Measurements from ENCODE around the gene KIAA1755.

The KIAA1755 gene

DNA sequence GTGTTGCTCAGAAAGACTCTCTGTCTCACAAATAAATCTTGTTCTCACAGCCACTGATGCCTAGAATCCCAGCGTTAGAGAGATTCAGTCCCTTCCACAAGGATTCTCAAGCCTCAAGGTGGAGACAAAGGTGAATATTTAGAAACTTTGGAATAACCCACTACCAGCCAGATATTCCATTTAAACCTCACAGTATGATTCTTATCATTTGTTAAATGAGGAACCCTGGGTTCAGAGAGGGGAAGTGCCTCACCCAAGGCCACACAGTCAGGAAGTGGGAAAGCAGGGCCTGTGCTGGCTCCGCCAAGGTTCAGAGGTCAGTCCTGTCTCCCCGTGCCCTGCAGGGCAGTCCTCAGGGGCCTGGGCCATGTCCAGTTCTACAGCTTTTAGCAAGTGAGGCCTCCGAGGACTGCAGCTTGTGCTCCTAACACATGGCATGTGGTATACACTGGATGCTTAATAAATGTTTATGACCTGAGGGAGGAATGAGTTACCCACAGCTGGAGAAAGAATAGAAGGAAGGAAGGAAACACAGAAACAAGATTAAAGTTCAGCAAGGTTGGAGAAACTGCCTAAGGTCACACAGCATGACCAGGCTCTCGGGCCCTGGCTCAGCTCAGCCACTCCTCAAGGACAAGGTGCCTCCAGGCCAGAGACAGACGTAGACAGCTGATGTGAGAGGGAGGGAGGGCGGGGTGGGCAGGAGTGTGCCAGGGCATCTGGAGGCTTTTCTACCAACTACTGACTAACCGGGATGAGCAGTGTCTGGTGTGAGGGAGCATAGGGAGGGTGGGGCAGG lies 91.5 kb downstream of the KIAA1755 start:
- TF ChIP-seq GATA1 (IDR thresholded peaks at IDR 0.05; ENCODE audit: low read depth, low read length): no peak
- no peak for TF ChIP-seq POLR2A (IDR thresholded peaks at IDR 0.05; ENCODE audit: low read length)

DNA sequence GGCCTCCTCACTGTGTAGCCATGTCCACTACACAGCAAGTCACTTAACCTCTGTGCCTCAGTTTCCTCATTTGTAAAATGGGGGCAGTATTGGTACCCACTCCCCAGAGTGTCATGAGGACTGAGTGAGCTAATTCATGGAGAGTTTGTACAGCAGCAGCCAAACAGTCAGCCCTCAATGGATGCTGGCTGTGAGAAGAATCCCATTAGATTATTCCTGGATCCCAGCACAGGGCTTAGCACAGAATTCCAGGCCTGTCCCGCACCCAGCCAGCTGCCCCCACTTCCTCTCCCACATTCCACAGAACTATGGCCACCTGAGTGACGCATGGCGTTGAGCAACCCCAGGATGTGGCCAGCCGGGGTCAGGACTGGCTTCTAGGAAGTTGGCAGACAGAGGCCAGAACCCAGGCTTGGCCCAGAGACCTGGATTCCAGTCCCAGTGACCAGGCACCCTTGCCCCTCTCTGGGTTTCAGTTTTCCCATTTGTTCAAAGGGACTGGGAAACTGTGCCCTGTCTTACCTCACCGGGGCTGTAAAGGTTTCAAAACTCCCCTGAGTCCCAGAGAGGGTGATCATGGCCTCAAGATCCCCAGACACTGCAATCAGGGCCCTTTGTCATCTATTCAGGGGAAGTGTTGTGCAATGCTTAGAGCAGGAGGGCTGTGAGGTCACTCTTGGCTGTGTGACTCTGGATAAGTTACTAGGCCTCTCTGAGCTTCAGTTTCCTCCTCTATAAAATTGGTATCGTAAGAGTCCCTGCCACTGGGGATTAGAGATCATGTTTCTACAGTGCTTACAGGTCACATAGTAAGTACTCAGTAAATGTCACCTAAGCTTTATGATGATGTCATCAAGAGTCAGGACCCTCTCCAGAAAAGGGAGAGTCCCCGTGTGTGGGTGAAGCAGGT lies 92.4 kb downstream of the KIAA1755 start:
- no peak for TF ChIP-seq GATA1 (IDR thresholded peaks at IDR 0.05; ENCODE audit: low read depth, low read length)
- no peak for TF ChIP-seq POLR2A (IDR thresholded peaks at IDR 0.05; ENCODE audit: low read length)
- DNase-seq: peak in 1 of 2 experiments; percentile 9

More for the DNA sequence above, 91.5 kb downstream of the KIAA1755 start:
- no peak for DNase-seq

DNA sequence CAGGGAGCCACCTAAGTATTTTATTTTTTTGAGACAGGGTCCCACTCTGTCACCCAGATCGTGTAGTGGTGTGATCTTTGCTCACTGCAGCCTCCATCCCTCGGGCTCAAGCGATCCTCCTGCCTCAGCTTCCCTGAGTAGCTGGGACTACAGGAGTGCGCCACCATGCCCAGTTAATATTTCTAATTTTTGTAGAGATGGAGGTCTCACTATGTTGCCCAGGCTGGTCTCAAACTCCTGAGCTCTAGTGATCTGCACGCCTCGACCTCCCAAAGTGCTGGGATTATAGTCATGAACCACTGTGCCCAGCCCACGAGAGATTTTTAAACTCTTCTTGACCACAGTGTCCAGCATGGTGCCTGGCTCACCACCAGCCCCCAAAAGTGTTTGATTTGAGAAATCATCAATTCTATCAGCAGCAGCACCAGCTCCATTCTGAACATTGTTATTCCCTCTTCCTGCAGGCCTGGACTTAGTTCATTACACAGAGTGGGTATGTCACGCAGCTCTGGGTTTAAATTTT lies 93.1 kb downstream of the KIAA1755 start:
- no peak for DNase-seq
- TF ChIP-seq GATA1 (IDR thresholded peaks at IDR 0.05; ENCODE audit: low read depth, low read length) (no peak), POLR2A (IDR thresholded peaks at IDR 0.05; ENCODE audit: low read length) (no peak)

DNA sequence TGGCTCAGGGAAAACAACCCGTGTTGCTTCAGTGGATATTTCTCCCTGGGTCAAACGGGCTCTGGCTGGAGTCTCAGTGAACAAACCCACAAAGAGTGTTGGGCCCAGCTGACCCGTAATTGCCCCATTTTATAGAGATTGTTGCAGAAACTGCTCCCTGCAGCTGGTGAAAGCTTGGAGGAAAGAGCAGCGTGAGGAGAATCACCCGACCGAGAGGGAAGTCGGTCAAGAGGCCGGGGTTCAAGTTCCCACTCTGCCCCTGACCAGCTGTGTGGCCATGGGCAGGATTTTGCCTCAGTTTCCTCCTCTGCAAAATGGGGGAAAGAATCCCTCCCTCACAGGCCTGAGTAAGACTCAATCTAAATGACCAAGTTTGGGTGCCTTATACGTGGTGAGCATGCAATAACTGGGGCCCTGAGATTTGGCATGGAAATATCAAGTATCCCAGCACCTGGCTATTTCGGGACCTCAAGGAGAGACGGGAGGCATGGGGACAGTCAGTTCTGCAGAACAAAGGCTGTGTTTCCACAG lies 93.8 kb downstream of the KIAA1755 start:
- no peak for DNase-seq
- TF ChIP-seq POLR2A (IDR thresholded peaks at IDR 0.05; ENCODE audit: low read length): no peak
- no peak for TF ChIP-seq GATA1 (IDR thresholded peaks at IDR 0.05; ENCODE audit: low read depth, low read length)

DNA sequence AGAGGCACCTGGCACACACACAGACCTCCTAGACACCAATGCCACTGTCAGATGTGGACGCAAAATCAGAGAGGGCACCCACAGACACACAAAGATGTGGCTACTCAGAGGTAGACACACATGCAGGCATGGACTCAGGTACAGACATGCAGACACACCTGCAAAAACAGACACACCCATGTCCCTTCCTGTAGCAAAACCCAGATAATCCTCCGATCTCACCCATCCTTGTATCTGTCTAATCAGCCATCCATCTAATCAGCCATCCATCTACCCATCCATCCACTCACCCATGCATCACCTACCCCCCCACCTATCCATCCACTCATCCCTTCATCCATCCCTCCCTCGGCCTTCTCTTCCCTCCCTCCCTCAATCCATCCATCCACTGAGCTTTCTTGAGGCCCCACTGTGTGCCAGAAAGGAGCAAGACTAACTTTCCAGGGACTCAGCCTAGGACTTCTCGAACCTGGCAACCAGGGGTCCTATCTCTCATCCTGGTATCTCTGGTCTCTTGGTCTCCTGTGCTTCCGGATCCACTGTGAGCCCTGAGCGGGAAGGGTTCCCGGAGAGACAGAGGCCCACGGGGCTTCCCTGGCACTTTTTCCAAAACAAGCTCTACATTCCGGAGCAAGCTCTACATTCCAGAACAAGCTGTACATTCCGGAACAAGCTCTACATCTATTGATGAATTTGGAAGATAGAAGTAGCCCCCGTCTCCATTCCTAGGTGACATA lies 94.4 kb downstream of the KIAA1755 start:
- TF ChIP-seq POLR2A (IDR thresholded peaks at IDR 0.05; ENCODE audit: low read length) (no peak), GATA1 (IDR thresholded peaks at IDR 0.05; ENCODE audit: low read depth, low read length) (no peak)
- no peak for DNase-seq

DNA sequence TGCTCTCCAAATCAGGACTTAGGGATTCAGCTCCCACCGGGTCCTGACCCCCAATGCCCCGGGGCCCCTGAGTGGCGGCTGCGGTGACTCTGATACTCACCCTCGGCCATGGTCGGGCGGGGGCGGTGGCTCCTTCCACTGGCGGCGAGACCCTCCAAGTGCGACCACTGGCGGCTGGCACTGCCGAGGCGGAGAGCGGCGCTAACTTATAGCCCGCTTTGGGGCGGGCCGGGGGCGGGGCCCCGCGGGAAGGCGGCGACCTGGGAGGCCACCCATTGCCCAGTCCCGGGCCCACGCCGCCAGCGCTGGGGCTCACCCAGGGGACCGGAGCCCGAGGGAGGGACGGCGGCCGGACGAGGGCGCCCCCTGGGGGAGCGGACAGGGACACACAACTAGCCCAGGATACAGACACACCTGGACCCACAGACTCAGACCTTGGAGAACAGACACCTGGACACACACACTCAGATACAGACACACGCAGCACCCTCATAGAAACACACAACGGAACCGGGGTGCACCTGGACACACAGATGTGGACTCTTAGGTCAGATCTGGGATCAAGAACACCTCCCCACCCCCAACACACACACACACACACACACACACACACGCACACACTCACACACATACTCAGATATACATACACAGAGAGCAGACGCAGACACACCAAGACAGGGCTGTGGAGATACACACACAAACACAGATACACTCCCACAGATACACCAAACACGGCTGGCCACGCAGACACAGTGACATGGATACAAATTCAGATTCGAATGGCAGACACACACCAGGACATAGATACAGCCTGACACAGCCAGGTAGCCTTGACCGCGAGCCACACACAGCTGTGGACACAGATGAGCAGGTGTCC lies 95.2 kb downstream of the KIAA1755 start, which contains the start of gene TGM2:
TSS of gene TGM2 (minus strand) at position 182 of the 877 bp plus-strand sequence. CDS start at position 110, 72 bp downstream.
- peak; percentile 53 for TF ChIP-seq POLR2A (IDR thresholded peaks at IDR 0.05; ENCODE audit: low read length)
- no peak for TF ChIP-seq GATA1 (IDR thresholded peaks at IDR 0.05; ENCODE audit: low read depth, low read length)

DNA sequence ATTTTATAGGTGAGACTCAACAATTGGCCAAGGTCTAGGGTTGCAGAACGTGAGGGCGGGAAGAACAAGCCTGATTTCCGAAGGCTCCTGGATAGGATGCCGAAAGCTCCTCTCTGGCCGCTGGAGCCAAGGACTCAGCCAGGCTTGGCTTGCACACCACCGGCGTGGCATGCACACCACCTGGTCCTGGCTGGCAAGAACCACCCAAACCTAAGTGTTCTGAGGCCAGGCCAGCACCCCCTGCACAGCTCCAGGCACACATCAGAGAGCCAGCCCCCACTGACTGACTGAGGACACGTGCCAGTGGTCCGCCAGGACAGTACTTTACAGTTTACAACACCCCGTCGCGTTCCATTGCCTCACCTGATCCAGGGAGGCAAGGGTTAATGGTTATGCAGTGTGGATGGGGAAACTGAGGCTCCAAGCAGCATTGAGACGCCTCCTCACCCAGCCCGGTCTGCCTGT lies 95.9 kb downstream of the KIAA1755 start:
- no peak for TF ChIP-seq GATA1 (IDR thresholded peaks at IDR 0.05; ENCODE audit: low read depth, low read length)
- no peak for TF ChIP-seq POLR2A (IDR thresholded peaks at IDR 0.05; ENCODE audit: low read length)
- DNase-seq: no peak

More for the DNA sequence above, 95.2 kb downstream of the KIAA1755 start, which contains the start of gene TGM2:
- peak; percentile 91 to 95 for DNase-seq

DNA sequence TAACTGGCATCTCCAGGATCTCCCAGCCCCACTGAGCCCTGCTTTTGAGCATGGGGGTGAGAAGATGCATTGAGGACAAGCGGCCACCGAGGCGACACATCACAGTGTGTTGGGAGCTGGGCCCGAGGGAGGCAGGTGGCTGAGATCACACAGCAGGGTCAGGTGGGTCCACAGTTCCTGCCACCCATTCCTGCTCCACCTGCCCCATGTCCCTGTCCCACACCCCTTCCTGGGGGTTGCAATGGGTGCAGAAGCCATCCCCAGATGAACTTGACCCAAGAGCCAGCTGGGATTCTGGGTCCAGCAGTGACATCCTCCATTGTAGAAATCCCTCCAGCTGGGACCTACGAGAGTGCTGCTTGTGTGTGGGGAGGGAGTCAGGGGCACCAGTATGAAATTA lies 96.5 kb downstream of the KIAA1755 start:
- DNase-seq: peak in 1 of 2 experiments; percentile 38

DNA sequence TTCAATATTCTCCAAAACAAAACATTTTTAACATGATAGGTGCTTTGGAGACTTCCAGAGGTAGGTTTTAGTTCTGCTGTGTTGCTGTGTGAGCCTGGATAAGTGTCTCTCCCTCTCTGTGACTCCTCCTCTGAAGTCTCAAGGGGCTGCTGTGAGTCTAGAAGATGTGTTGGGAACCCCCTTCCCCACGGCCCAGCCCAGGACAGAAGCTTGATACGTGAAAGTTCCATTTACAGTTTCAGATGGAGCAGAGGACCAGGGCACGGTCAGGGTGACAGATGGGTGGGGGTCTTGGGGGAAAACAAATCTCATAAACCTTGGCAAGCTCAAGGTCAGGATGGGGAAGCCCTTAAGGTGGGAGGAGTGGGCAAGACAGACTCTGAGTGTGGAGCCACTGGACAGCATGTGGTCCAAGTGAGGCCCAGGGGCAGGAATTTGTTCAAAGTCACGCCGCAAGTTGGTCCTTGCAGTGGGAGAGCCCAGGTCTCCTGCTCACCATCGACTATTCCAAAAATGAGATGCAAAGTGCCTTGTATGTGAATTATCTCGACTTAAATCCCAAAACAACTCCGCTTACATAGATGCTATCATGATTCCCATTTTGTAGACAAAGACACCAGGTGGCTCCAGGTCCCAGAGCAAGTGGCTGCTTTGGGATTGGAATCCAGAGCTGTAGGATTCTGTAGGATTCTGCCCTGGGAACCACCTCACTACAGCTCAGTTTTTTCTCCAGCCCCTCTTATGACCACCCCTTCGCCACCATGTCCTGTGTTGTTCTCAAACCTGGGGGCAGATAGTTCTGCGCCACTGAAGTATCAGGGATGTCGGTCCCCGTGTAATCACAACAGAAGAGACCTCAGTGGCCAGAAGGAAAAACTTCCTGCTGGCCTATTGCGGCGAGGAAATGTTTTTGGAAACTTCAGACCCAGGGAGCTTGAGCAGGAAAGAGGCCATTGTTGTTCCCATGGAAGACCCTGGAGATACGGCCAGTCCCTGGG lies 97.4 kb downstream of the KIAA1755 start:
- TF ChIP-seq GATA1 (IDR thresholded peaks at IDR 0.05; ENCODE audit: low read depth, low read length): no peak
- TF ChIP-seq POLR2A (IDR thresholded peaks at IDR 0.05; ENCODE audit: low read length): no peak
- DNase-seq: peak in 1 of 2 experiments; percentile 31

More for the DNA sequence above, 96.5 kb downstream of the KIAA1755 start:
- TF ChIP-seq POLR2A (IDR thresholded peaks at IDR 0.05; ENCODE audit: low read length): no peak
- TF ChIP-seq GATA1 (IDR thresholded peaks at IDR 0.05; ENCODE audit: low read depth, low read length): no peak

DNA sequence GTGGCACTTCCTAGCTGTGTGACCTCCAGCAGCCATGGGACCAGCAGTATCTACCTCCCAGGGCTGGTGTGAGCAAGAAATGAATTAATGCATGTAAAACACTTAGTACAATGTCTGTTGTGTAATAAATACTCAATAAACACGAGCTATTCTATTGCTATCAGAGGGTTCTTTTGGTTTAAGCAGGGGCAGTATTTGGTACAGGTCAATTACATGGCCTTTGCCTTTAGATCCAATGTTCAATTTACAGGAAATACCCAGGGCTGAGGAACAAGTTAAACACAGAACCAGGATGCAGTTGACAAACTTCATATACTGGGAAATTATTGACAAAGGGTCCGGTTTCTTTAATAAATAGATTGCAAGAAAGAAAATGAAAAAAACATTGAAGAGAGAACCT lies 98.4 kb downstream of the KIAA1755 start:
- DNase-seq: peak in 1 of 2 experiments; percentile 28
- no peak for TF ChIP-seq GATA1 (IDR thresholded peaks at IDR 0.05; ENCODE audit: low read depth, low read length)
- TF ChIP-seq POLR2A (IDR thresholded peaks at IDR 0.05; ENCODE audit: low read length): no peak

DNA sequence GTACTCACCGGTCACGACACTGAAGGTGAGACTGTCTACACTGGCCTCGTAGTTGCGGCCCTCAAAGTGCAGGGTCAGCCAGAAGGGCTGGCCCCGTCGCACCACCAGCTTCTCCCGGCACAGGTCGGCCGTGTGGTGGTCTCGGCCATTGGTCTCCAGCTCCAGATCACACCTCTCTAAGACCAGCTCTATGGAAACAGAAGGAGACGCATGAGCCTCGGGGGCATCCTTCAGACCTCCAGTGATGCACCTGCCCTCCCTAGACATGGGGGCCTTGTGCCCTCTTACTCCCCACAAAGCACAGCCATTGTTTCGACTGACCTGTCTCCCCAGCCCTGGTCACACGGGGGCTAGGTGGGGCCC lies 99.1 kb downstream of the KIAA1755 start:
- TF ChIP-seq GATA1 (IDR thresholded peaks at IDR 0.05; ENCODE audit: low read depth, low read length) (no peak), POLR2A (IDR thresholded peaks at IDR 0.05; ENCODE audit: low read length) (no peak)
- DNase-seq: no peak

All from erythroblast (primary cell).